GM19395 (cell line): ENCODE results near the gene ODAPH.
"Not testable (repeated sequence)": the region's sequence is repeated elsewhere in the genome, so short reads cannot be mapped to it uniquely, and the experiment has no call there.

ENCODE experiments used
- ATAC-seq: cut with Tn5 transposase; IDR thresholded peaks from one replicate; pipeline ENCODE4 v1.9.1; 2021; ENCODE audit warnings: mild to moderate bottlenecking, moderate library complexity; ENCODE audit not compliant: unreplicated experiment

The ODAPH gene, protein sequence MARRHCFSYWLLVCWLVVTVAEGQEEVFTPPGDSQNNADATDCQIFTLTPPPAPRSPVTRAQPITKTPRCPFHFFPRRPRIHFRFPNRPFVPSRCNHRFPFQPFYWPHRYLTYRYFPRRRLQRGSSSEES

DNA sequence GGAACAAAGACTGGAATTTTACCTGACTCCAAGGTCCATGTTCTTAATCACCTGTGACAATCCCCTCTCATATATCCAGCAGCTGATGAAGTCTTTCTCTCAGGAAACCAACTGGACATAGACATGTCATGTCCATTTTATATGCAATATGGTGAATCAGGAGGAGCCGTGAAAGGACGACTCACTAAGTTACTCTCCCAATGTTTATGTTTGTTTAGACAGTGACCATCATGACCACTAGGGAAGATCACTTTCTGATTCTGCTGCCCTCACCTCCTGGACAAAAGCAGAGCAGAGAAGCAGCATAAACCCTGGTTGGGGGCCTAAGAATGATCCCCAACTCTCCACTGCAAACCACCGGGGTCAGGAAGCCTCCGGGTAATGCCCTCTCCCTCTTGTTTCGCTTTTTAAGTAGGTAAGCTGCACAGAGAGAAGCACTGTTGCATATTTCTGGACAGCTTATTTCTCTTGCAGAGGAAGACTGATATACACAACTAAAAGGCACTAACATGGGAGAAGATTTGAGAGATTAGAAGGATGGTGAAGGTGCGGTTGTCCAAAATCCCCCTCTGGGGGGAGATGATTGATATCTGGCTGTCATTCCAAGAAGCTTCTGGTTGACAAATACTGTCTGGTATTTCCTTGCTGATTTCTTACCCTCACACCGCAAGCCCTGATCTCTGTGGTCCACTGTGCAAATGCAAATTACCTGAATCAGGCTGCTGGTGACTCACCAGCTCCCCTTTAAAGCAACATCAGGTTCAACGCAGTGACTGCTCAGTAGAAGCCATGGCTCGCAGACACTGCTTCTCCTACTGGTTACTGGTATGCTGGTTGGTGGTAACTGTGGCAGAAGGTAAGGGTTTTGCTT lies at the start of gene ODAPH:
ODAPH (plus strand) TSS at position 773 of the 871 bp plus-strand sequence; CDS start at position 790, 17 bp downstream.
- ATAC-seq: peak; percentile 85

GRCh38 chr4:75509592-75509991 lies 46.3 kb upstream of the ODAPH start:
- ATAC-seq: not testable (repeated sequence)

DNA sequence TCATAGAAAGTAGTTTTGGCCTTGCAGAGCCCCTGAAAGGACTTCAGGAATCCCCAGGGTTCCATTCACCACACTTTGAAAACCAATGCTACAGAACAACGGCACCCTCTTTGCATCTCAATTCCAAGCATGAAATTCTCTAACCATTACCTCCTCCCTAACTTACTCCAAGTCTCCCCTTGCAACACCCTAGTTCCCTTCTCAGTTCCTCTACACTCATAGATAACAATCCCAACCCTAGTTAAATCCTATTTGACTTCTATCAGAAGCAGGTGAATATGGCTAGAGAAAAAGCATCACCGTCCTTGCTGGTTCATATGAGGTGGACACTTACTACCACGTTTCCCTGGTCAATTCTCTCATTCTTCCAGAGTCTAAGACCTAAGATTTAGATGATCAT lies 44.0 kb upstream of the ODAPH start:
- ATAC-seq: no peak

- no peak for ATAC-seq
Observed at GRCh38 chr4:75512386-75513211, 43.3 kb upstream of the ODAPH start.

- no peak for ATAC-seq
Observed at GRCh38 chr4:75513526-75514130, 42.2 kb upstream of the ODAPH start.

DNA sequence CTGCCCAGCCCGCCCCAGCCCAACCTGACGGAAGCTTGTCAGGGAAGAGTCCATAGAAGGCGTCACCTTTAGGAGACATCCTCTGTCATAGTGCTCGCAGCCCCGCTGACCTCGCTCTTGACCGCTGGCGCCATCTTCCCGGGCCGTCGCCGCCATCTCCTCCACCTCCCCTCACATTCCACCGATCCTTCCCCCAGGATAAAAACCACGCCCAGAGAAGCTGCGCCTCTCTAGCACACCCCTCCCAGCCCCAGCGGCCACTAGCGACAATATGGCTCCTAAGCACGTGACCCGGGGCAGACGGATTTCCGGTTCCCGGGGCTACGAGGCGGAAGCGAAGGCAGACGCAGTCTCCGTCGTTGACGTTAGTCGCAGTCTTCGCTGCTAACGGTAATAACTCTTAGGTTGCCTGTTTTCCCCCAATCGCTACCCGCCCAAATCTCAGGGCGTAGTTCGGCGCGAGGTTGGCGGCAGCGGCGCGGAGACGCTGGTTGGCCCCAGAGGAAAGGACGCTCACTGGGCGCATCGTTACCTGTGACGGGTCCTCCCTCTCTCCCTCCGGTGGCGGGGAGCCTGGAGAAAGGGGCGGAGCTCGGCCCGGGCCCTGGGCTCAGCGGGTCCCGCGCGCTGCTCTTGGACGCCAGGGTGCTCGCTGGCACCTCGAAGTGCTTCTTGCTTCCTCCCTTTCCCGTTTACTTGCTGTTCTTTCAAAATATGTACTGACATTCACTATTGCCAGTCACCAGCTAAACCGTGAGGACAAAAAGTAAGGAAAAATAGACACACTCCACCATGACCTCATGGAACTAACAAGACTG lies 41.5 kb upstream of the ODAPH start, which contains the start of the genes RCHY1 and THAP6:
RCHY1 (minus strand) TSS at position 273 of the 818 bp plus-strand sequence; CDS start at position 156, 117 bp downstream.
THAP6 (plus strand) TSS at position 343 of the 818 bp plus-strand sequence. CDS start 980 bp downstream, outside the sequence.
- peak; percentile 97 for ATAC-seq

- ATAC-seq: peak; percentile 6
Observed at GRCh38 chr4:75514949-75515612, 40.8 kb upstream of the ODAPH start.

- no peak for ATAC-seq
Observed at GRCh38 chr4:75516144-75516543, 39.7 kb upstream of the ODAPH start.

- ATAC-seq: not testable (repeated sequence)
Observed at GRCh38 chr4:75519452-75519851, 36.4 kb upstream of the ODAPH start.

- no peak for ATAC-seq
Observed at GRCh38 chr4:75525086-75525485, 30.8 kb upstream of the ODAPH start.

DNA sequence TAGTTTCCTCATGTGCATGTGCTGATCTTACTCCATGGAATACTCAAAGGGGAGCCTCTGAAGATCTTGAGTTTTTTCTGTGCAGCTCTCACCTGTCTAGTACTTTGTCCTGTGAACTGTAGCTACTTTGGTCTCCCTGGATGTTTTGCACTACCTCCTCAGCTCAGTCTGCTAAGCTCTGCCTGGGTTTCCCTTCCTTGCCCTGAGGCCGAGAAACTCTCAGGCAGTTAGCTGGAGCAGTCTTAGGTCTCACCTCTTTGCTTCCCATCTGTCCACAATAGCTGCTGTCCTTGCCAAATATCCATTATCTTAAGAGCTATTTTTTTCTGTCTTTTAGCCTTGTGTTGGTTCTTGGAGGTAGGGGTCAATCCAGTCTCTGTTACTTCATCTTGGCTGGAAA lies 30.0 kb upstream of the ODAPH start:
- ATAC-seq: no peak

DNA sequence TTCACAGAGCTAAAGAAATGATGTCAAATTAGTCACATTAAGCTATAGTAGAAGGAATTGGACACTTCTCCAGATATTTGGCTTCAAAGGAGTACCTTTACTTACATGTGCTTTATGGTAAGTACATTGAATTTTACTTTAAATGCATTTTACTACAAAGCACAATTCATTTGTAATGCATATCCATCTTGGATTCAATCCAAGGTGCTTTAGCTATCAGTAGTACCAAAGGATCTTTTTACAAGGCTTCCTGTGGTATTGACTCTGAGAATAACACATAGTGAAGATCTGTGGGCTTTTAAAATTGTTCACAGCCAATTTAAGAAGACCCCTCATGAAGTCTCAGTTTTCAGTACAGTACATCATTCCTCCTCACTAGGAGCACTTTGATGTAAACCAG lies 28.4 kb upstream of the ODAPH start:
- ATAC-seq: no peak

DNA sequence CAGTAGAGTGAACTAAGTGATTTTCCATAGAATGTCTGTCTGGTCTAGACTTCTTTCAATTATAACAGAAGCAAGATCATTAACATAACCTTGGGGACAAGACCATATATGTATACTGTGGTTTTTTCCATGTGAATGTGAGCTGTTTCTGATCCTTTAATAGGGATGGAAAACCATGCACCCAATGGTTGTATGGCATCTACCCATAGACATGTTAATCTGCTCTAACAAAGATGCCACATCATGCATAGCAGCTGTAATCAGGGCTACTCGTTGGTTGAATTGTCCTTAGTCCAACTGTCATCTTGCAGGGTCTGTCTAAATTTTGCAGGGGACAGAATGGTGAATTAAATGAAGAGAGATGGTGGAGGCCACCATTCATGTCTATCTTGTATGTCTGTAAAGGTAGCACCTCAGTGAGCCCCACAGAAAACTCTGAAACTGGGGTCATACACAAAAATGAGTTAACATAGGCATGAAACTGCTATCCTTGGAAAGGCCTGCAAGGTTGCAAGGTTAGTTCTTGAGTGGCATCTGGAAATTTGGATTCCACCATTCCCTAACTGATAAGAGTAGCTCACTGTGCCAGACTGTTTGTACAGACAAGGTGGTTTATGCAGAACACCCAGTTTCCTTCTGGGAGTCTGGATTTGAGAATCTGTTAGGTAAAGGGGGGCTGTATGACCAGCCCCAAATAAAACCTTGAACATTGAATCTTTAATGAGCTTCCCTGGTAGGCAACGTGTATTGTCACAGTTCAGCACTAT lies 25.1 kb upstream of the ODAPH start:
- ATAC-seq: no peak

DNA sequence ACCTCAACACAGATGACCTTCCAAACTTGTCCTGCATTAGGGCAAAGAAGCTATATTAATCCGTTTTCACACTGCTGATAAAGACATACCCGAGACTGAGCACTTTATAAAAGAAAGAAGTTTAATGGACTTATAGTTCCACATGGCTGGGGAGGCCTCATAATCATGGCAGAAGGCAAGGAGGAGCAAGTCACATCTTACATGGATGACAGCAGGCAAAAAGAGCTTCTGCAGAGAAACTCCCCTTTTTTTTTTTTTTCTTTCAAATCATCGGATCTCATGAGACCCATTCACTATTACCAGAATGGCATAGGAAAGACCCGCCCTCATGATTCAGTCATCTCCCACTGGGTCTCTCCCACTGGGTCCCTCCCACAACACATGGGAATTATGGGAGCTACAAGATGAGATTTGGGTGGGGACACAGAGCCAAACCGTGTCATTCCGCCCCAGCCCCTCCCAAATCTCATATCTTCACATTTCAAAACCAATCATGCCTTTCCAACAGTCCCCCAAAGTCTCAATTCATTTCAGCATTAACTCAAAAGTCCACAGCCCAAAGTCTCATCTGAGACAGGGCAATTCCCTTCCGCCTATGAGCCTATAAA lies 24.2 kb upstream of the ODAPH start:
- not testable (repeated sequence) for ATAC-seq

DNA sequence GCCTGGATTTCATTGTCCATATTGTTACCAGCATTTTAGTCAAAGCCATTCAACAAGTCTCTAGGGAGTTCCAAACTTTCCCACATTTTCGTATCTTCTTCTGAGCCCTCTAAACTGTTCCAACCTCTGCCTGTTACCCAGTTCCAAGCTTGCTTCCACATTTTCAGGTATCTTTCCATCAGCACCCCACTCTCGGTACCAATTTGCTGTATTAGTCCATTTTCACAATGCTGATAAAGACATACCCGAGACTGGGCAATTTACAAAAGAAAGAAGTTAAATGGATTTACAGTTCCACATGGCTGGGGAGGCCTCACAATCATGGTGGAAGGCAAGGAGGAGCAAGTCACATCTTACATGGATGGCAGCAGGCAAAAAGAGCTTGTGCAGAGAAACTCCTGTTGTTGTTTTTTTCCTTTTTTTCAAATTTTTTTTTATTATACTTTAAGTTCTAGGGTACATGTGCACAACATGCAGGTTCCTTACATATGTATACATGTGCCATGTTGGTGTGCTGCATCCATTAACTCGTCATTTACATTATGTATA lies 22.5 kb upstream of the ODAPH start:
- ATAC-seq: not testable (repeated sequence)

- ATAC-seq: not testable (repeated sequence)
Observed at GRCh38 chr4:75533926-75534325, 21.9 kb upstream of the ODAPH start.

DNA sequence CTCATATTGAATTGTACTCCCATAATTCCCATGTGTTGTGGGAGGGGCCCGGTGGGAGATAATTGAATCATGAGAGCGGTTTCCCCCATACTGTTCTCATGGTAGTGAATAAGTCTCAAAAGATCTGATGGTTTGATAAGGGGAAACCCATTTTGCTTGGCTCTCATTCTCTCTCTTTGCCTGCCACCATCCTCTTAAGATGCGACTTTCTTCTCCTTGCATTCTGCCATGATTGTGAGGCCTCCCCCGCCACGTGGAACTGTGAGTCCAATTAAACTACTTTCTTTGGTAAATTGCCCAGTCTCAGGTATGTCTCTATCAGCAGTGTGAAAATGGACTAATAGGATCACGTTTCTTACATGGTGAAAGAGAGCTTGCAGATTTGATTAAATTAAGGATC lies 18.6 kb upstream of the ODAPH start:
- not testable (repeated sequence) for ATAC-seq

GRCh38 chr4:75542824-75543223 lies 13.0 kb upstream of the ODAPH start:
- no peak for ATAC-seq
